ACHN (cell line): ENCODE data around the gene ADARB2.

Source experiments
- DNase-seq: peaks from one replicate; pipeline ENCODE4 v3.0.0-alpha.2; 2015
- in situ Hi-C: cut with HindIII; loops from 2 replicates; pipeline ENCODE4 v1.10.0; 2017; ENCODE audit warnings: low sequenced_read_pairs, low pct_ligation_motif_present, low pct_unique_long_range_greater_than_20kb

Gene ADARB2

GRCh38 chr10:1190052-1190395 lies 547.3 kb downstream of the ADARB2 start:
- DNase-seq: no peak
- in situ Hi-C loops: no loop called here

GRCh38 chr10:1189166-1190051 lies 547.9 kb downstream of the ADARB2 start:
- in situ Hi-C loops: no loop called here
- DNase-seq: no peak

GRCh38 chr10:1188558-1189135 lies 548.7 kb downstream of the ADARB2 start:
- in situ Hi-C loops: no loop called here
- DNase-seq: no peak

- DNase-seq: no peak
- in situ Hi-C loops: no loop called here
Measured at GRCh38 chr10:1187855-1188557, 549.3 kb downstream of the ADARB2 start.

- no peak for DNase-seq
- in situ Hi-C loops: no loop called here
Measured at GRCh38 chr10:1187151-1187854, 550.0 kb downstream of the ADARB2 start.

GRCh38 chr10:1186683-1186990 lies 550.7 kb downstream of the ADARB2 start:
- no peak for DNase-seq
- in situ Hi-C loops: no loop called here

- in situ Hi-C loops: no loop called here
- DNase-seq: no peak
Measured at GRCh38 chr10:1185911-1186682, 551.2 kb downstream of the ADARB2 start.

GRCh38 chr10:1184541-1185430 lies 552.5 kb downstream of the ADARB2 start:
- DNase-seq: no peak
- in situ Hi-C loops: no loop called here

- DNase-seq: no peak
Measured at GRCh38 chr10:1183701-1184100, 553.6 kb downstream of the ADARB2 start.

GRCh38 chr10:1183033-1183396 lies 554.3 kb downstream of the ADARB2 start:
- DNase-seq: no peak
- in situ Hi-C loops: no loop called here

More at GRCh38 chr10:1183701-1184100, 553.6 kb downstream of the ADARB2 start:
- in situ Hi-C loops: no loop called here

GRCh38 chr10:1182280-1183032 lies 554.9 kb downstream of the ADARB2 start:
- no peak for DNase-seq
- in situ Hi-C loops: no loop called here

GRCh38 chr10:1180836-1181235 lies 556.5 kb downstream of the ADARB2 start:
- in situ Hi-C loops: no loop called here
- no peak for DNase-seq

- DNase-seq: no peak
- in situ Hi-C loops: no loop called here
Measured at GRCh38 chr10:1180071-1180730, 557.1 kb downstream of the ADARB2 start.

GRCh38 chr10:1179346-1180070 lies 557.8 kb downstream of the ADARB2 start:
- no peak for DNase-seq
- in situ Hi-C loops: no loop called here

- in situ Hi-C loops: no loop called here
- DNase-seq: no peak
Measured at GRCh38 chr10:1178506-1178905, 558.8 kb downstream of the ADARB2 start.

- no peak for DNase-seq
- in situ Hi-C loops: no loop called here
Measured at GRCh38 chr10:1177936-1178335, 559.4 kb downstream of the ADARB2 start.
